ES-I3 (cell line): ENCODE measurements around the gene OR2J2.
"Not testable (repeated sequence)": the region's sequence is repeated elsewhere in the genome, so short reads cannot be mapped to it uniquely, and the experiment has no call there.

Experiments used
- H3K36me3 ChIP-seq: 2 replicates; pipeline ENCODE4 v1.6.1; 2013; ENCODE audit warnings: mild to moderate bottlenecking, low read length, control low read depth, moderate library complexity; ENCODE audit not compliant: insufficient read depth
- H3K4me1 ChIP-seq: 2 replicates; pipeline ENCODE4 v1.6.1; 2013; ENCODE audit warnings: mild to moderate bottlenecking, control low read depth, low read length; ENCODE audit not compliant: insufficient read depth
- H3K9ac ChIP-seq: 2 replicates; pipeline ENCODE4 v1.6.1; 2013; ENCODE audit warnings: low read depth, mild to moderate bottlenecking, low read length, moderate library complexity
- H3K9me3 ChIP-seq: 2 replicates; pipeline ENCODE4 v1.6.1; 2013; ENCODE audit warnings: mild to moderate bottlenecking, low read length, moderate library complexity; ENCODE audit not compliant: control insufficient read depth, insufficient read depth

Gene OR2J2

GRCh38 chr6:29188659-29189058 lies 18.0 kb downstream of the OR2J2 start:
- H3K9ac ChIP-seq, H3K9me3 ChIP-seq, H3K36me3 ChIP-seq, H3K4me1 ChIP-seq: not testable (repeated sequence)

DNA sequence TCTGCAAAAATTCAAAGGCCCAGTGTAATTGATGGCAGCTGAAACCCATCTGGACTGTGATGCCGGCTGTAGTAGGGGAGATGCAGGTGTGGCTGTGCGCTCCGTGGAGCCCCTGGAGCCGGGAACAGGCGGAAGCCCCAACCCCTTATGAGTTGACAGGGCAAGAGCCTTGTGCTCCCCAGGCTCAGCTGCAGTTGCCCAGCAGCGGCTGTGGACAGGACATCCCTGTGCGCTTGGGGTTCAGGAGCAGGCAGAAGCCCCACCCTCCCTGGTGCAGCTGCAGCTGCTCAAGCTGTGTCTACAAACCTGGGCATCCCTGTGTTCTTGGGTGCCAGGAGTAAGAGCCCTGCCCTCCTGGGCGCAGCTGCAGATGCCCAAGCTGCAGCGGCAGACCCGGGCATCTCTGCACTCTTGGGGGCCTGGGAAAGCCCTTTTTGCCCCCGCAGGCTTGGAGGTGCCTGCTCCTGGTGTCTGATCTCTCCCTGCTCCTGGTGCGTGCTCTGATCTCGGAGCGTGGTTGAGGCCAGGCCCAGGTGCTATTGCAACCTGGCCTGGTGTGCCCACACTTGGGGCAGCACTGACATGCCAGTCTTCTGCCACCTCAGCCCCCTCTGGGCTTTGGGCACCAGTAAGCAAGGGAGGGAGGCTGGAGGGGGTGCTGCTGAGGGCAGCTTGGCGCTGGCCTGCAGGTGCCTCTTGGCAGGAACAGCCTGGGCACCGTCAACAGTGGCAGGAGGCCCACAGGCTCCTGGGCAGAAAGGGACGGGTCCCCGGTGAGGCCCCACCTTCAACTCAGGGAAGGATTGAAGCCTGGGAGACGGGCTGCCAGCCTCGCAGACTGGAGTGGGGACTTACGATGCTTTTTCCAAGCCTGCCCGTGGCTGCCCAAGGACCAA lies 30.3 kb downstream of the OR2J2 start:
- no peaks in the 10 kb centered on the region for H3K4me1 ChIP-seq
- no peaks in the 10 kb centered on the region for H3K9me3 ChIP-seq
- H3K9ac ChIP-seq: no peak overlapping the region
- H3K36me3 ChIP-seq: no peaks in the 10 kb centered on the region

DNA sequence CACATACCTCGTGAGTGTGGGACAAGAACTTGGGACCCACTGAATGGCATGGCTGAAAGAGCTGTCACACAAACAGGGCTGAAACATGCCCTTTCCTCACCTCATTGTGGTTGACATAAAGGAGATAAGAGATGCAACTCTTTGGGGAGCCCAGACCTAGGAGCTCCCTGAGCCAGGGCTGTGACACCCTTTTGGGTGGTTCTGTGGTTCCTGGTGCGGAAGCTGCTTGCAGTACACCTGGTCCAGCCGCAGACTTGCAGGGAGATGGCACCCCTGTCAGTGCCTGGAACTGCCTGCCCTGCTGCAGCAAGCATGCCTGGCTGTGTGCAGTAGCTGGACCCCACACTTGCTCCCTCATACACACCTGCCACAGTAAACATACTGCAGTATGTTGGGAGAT lies 31.3 kb downstream of the OR2J2 start:
- Histone ChIP-seq H3K36me3 (no peaks in the 10 kb centered on the region), H3K9me3 (no peaks in the 10 kb centered on the region), H3K9ac (no peak overlapping the region), H3K4me1 (no peaks in the 10 kb centered on the region)

DNA sequence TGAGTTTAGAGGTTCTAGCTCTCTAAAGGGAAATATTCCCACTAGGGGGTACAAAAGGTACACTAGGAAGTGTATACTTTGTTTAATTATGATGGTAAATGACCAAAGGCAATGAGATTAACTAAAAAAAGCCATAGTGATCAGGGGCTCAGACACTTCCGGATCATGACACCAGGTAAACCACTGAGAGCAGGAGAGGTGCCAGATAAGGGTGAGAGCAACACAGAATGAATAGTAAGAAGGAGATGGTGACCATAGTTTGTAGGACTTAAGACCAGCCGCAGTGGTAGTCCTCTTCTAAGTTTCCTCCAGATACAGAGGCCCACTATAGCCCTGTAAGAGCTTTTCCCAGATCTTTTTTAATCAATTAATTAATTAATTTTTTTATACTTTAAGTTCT lies 40.8 kb downstream of the OR2J2 start:
- H3K4me1 ChIP-seq: peaks cover 4% of the 10 kb centered on the region; the same call in 1 of the 2 replicates

GRCh38 chr6:29216528-29216927 lies 45.8 kb downstream of the OR2J2 start:
- H3K36me3 ChIP-seq: no peaks in the 10 kb centered on the region
- H3K9me3 ChIP-seq: no peaks in the 10 kb centered on the region; the same call in 1 of the 2 replicates
- peaks cover 6% of the 10 kb centered on the region; the same call in 1 of the 2 replicates for H3K4me1 ChIP-seq
- no peak overlapping the region for H3K9ac ChIP-seq

More for the DNA sequence above, 40.8 kb downstream of the OR2J2 start:
- H3K9ac ChIP-seq: no peak overlapping the region
- H3K9me3 ChIP-seq: no peaks in the 10 kb centered on the region
- no peaks in the 10 kb centered on the region for H3K36me3 ChIP-seq

GRCh38 chr6:29217242-29217641 lies 46.5 kb downstream of the OR2J2 start:
- not testable (repeated sequence) for H3K9me3 ChIP-seq, H3K36me3 ChIP-seq, H3K4me1 ChIP-seq, H3K9ac ChIP-seq

DNA sequence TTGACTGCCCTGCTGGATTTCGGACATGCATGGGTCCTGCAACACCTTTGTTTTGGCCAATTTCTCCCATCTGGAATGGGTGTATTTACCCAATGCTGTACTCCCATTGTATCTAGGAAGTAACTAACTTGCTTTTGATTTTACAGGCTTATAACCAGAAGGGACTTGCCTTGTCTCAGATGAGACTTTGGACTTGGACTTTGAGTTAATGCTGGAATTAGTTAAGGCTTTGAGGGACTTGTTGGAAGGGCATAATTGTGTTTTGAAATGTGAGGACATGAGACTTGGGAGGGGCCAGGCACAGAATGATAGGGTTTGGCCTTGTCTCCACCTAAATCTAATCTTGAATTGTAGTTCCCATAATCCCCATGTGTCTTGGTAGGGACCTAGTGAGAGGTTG lies 47.3 kb downstream of the OR2J2 start:
- H3K4me1 ChIP-seq, H3K9me3 ChIP-seq, H3K36me3 ChIP-seq, H3K9ac ChIP-seq: not testable (repeated sequence)
